ENCODE measurements around the gene BEX1. TPM values are rescaled to one million over a fixed set of nuclear protein-coding genes. Genes with fewer than 3 reads are reported as not detected.
A peak's percentile ranks its signal among the peaks of the same experiment; 100 is the strongest.

The BEX1 gene
- total and polyA plus RNA-seq, 9 of the 15 experiments (the other 6 are each of a cell fraction or from before 2014, with no cell fraction given): not detected

DNA sequence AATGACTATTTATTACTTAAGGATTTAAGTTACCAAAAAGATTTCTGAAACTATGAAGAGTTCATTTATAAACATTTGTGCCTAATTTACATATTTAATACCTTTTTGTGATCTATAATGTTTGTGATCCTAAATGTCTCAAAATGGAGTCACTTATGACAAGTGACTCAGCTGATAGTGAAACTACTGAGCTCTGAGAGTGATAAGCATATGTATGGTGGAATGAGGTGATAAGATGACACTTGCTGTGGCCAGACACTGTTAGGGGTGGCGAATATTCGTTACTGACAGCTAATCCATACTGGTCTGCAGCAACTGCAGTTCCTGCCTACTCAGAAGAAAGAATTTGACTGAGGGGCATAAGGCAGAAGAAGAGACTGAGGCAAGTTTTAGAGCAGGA is 34.5 kb upstream of the BEX1 start (continued):
- TF ChIP-seq, protein P1, sequence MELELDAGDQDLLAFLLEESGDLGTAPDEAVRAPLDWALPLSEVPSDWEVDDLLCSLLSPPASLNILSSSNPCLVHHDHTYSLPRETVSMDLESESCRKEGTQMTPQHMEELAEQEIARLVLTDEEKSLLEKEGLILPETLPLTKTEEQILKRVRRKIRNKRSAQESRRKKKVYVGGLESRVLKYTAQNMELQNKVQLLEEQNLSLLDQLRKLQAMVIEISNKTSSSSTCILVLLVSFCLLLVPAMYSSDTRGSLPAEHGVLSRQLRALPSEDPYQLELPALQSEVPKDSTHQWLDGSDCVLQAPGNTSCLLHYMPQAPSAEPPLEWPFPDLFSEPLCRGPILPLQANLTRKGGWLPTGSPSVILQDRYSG (tag; conservative IDR thresholded peaks at IDR 0.05; ENCODE audit: low read depth): peak; percentile 99
- TF ChIP-seq, protein P2, sequence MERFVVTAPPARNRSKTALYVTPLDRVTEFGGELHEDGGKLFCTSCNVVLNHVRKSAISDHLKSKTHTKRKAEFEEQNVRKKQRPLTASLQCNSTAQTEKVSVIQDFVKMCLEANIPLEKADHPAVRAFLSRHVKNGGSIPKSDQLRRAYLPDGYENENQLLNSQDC (CRISPR knock-in tag; IDR thresholded peaks at IDR 0.05): 0 out of 2 replicates have a peak, but pooled peaks have one; percentile 17
- TF ChIP-seq ZNF764 (CRISPR knock-in tag; IDR thresholded peaks at IDR 0.05; ENCODE audit: low read depth): no peak
- TF ChIP-seq CBFA2T2 (conservative IDR thresholded peaks at IDR 0.05): peak; percentile 91
- no peak for TF ChIP-seq XRCC3 (IDR thresholded peaks at IDR 0.05)
- peak; percentile 98 for TF ChIP-seq ZNF644 (tag; IDR thresholded peaks at IDR 0.05; ENCODE audit: low read depth)
- TF ChIP-seq, protein P3, sequence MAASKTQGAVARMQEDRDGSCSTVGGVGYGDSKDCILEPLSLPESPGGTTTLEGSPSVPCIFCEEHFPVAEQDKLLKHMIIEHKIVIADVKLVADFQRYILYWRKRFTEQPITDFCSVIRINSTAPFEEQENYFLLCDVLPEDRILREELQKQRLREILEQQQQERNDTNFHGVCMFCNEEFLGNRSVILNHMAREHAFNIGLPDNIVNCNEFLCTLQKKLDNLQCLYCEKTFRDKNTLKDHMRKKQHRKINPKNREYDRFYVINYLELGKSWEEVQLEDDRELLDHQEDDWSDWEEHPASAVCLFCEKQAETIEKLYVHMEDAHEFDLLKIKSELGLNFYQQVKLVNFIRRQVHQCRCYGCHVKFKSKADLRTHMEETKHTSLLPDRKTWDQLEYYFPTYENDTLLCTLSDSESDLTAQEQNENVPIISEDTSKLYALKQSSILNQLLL (CRISPR knock-in tag; IDR thresholded peaks at IDR 0.05; ENCODE audit: borderline replicate concordance): no peak
- TF ChIP-seq ZNF133 (CRISPR knock-in tag; IDR thresholded peaks at IDR 0.05): peak; percentile 81; the same call in 1 of the 2 replicates
- TF ChIP-seq, protein P4, sequence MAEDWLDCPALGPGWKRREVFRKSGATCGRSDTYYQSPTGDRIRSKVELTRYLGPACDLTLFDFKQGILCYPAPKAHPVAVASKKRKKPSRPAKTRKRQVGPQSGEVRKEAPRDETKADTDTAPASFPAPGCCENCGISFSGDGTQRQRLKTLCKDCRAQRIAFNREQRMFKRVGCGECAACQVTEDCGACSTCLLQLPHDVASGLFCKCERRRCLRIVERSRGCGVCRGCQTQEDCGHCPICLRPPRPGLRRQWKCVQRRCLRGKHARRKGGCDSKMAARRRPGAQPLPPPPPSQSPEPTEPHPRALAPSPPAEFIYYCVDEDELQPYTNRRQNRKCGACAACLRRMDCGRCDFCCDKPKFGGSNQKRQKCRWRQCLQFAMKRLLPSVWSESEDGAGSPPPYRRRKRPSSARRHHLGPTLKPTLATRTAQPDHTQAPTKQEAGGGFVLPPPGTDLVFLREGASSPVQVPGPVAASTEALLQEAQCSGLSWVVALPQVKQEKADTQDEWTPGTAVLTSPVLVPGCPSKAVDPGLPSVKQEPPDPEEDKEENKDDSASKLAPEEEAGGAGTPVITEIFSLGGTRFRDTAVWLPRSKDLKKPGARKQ (CRISPR knock-in tag; IDR thresholded peaks at IDR 0.05): peak; percentile 96
- TF ChIP-seq BACH1 (tag; IDR thresholded peaks at IDR 0.05): peak; percentile 84
- TF ChIP-seq, protein P5, sequence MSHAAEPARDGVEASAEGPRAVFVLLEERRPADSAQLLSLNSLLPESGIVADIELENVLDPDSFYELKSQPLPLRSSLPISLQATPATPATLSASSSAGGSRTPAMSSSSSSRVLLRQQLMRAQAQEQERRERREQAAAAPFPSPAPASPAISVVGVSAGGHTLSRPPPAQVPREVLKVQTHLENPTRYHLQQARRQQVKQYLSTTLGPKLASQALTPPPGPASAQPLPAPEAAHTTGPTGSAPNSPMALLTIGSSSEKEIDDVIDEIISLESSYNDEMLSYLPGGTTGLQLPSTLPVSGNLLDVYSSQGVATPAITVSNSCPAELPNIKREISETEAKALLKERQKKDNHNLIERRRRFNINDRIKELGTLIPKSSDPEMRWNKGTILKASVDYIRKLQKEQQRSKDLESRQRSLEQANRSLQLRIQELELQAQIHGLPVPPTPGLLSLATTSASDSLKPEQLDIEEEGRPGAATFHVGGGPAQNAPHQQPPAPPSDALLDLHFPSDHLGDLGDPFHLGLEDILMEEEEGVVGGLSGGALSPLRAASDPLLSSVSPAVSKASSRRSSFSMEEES (CRISPR knock-in tag; IDR thresholded peaks at IDR 0.05): peak; percentile 48
- peak; percentile 86 for TF ChIP-seq ZNF212 (CRISPR knock-in tag; IDR thresholded peaks at IDR 0.05)
- TF ChIP-seq KDM2B (CRISPR knock-in tag; IDR thresholded peaks at IDR 0.05): peak; percentile 92; the same call in 1 of the 2 replicates
- peak; percentile 76; the same call in 1 of the 2 replicates for TF ChIP-seq TAF7 (tag; IDR thresholded peaks at IDR 0.05)
- TF ChIP-seq NR2C2 (CRISPR knock-in tag; IDR thresholded peaks at IDR 0.05): no peak
- TF ChIP-seq NR2C2 (tag; IDR thresholded peaks at IDR 0.05): peak; percentile 53; the same call in 1 of the 2 replicates
- TF ChIP-seq GATAD2A (IDR thresholded peaks at IDR 0.05): peak; percentile 93
- TF ChIP-seq ZSCAN32 (CRISPR knock-in tag; IDR thresholded peaks at IDR 0.05): peak; percentile 70; the same call in 1 of the 2 replicates
- TF ChIP-seq CREB1 (IDR thresholded peaks at IDR 0.05): no peak
- no peak for TF ChIP-seq CREB1 (CRISPR knock-in tag; IDR thresholded peaks at IDR 0.05)
- peak; percentile 91; the same call in 1 of the 2 replicates for TF ChIP-seq RHOXF2B (CRISPR knock-in tag; conservative IDR thresholded peaks at IDR 0.05)
- peak; percentile 36; the same call in 1 of the 2 replicates for TF ChIP-seq ZNF436 (CRISPR knock-in tag; IDR thresholded peaks at IDR 0.05)
- no peak for TF ChIP-seq JUN (IDR thresholded peaks at IDR 0.05; ENCODE audit: borderline replicate concordance, low read depth, low read length)
- TF ChIP-seq JUN (CRISPR knock-in tag; IDR thresholded peaks at IDR 0.05; ENCODE audit: borderline replicate concordance): no peak
- TF ChIP-seq ZNF830 (CRISPR knock-in tag; IDR thresholded peaks at IDR 0.05): no peak
- TF ChIP-seq TCF7 (IDR thresholded peaks at IDR 0.05; ENCODE audit: borderline replicate concordance): no peak
- no peak for TF ChIP-seq ARID2 (IDR thresholded peaks at IDR 0.05)
